ENCODE results near the gene KCNA1.

KCNA1 gene

GRCh38 chr12:4911316-4911994 is 1.8 kb downstream of the KCNA1 start:
- no peak for DNase-seq

GRCh38 chr12:4914720-4915119 is 5.0 kb downstream of the KCNA1 start:
- no peak for DNase-seq

- DNase-seq = no peak
These were observed 6.0 kb downstream of the KCNA1 start for GRCh38 chr12:4915752-4916151.

GRCh38 chr12:4918950-4919660 is 9.4 kb downstream of the KCNA1 start:
- DNase-seq = no peak

GRCh38 chr12:4932576-4932975 is 22.9 kb downstream of the KCNA1 start:
- DNase-seq = no peak

- DNase-seq = no peak
These were observed 23.7 kb downstream of the KCNA1 start for GRCh38 chr12:4933411-4933810.

- DNase-seq = peak; percentile 6
These were observed 24.8 kb downstream of the KCNA1 start for GRCh38 chr12:4934407-4935035.

GRCh38 chr12:4938900-4939299 is 29.2 kb downstream of the KCNA1 start:
- DNase-seq = no peak

GRCh38 chr12:4939418-4940023 is 29.8 kb downstream of the KCNA1 start:
- DNase-seq = peak; percentile 97

- no peak for DNase-seq
These were observed 33.6 kb downstream of the KCNA1 start for GRCh38 chr12:4943067-4943937.

GRCh38 chr12:4943938-4944284 is 34.2 kb downstream of the KCNA1 start:
- no peak for DNase-seq

GRCh38 chr12:4947253-4947652 is 37.5 kb downstream of the KCNA1 start:
- no peak for DNase-seq

- no peak for DNase-seq
These were observed 41.4 kb downstream of the KCNA1 start for GRCh38 chr12:4951083-4951482.

GRCh38 chr12:4951601-4952000 is 41.9 kb downstream of the KCNA1 start:
- DNase-seq = no peak

- no peak for DNase-seq
These were observed 45.1 kb downstream of the KCNA1 start for GRCh38 chr12:4954621-4955354.

- no peak for DNase-seq
These were observed 46.3 kb downstream of the KCNA1 start for GRCh38 chr12:4956054-4956453.

- DNase-seq = no peak
These were observed 47.3 kb downstream of the KCNA1 start for GRCh38 chr12:4956968-4957367.

GRCh38 chr12:4957761-4958160 is 48.1 kb downstream of the KCNA1 start:
- no peak for DNase-seq

GRCh38 chr12:4958697-4959375 is 49.1 kb downstream of the KCNA1 start:
- peak; percentile 11 for DNase-seq

GRCh38 chr12:4959381-4959780 is 49.7 kb downstream of the KCNA1 start:
- DNase-seq = no peak

GRCh38 chr12:4960030-4960429 is 50.3 kb downstream of the KCNA1 start:
- DNase-seq = no peak

- DNase-seq = no peak
These were observed 50.8 kb downstream of the KCNA1 start for GRCh38 chr12:4960547-4960946.

Measured in NCI-H1105 treated with DMSO at 0.1 percent for 48 hours (cell line).